IPS-18c (cell line): ENCODE measurements around the gene TOMM40.
"Not testable (repeated sequence)": the region's sequence is repeated elsewhere in the genome, so short reads cannot be mapped to it uniquely, and the experiment has no call there.

ENCODE experiments used
- H3K4me3 ChIP-seq: 2 replicates; pipeline ENCODE4 v1.7.0; 2013; ENCODE audit warnings: low read depth, mild to moderate bottlenecking, low read length, moderate library complexity; ENCODE audit not compliant: insufficient read depth
- H3K9me3 ChIP-seq: one replicate; pipeline ENCODE4 v1.6.1; 2013; ENCODE audit warnings: mild to moderate bottlenecking, low read length, moderate library complexity; ENCODE audit not compliant: control insufficient read depth, insufficient read depth

The TOMM40 gene

GRCh38 chr19:44866664-44867063 is 24.4 kb upstream of the TOMM40 start:
- H3K9me3 ChIP-seq, result no peaks in the 10 kb centered on the region
- no peak overlapping the region for H3K4me3 ChIP-seq

- Histone ChIP-seq H3K9me3 (no peaks in the 10 kb centered on the region), H3K4me3 (no peak overlapping the region)
Observed at GRCh38 chr19:44867578-44867977, 23.5 kb upstream of the TOMM40 start.

- Histone ChIP-seq H3K9me3 (no peaks in the 10 kb centered on the region), H3K4me3 (no peak overlapping the region)
Observed at GRCh38 chr19:44869733-44870470, 21.2 kb upstream of the TOMM40 start.

GRCh38 chr19:44871809-44872208 is 19.2 kb upstream of the TOMM40 start:
- H3K4me3 ChIP-seq, result no peak overlapping the region

GRCh38 chr19:44872661-44873060 is 18.4 kb upstream of the TOMM40 start:
- Histone ChIP-seq H3K4me3 (no peak overlapping the region), H3K9me3 (no peaks in the 10 kb centered on the region)

More at GRCh38 chr19:44871809-44872208, 19.2 kb upstream of the TOMM40 start:
- no peaks in the 10 kb centered on the region for H3K9me3 ChIP-seq

- H3K9me3 ChIP-seq, result no peaks in the 10 kb centered on the region
- H3K4me3 ChIP-seq, result no peak overlapping the region
Observed at GRCh38 chr19:44874317-44874716, 16.7 kb upstream of the TOMM40 start.

- Histone ChIP-seq H3K4me3 (no peak overlapping the region), H3K9me3 (no peaks in the 10 kb centered on the region)
Observed at GRCh38 chr19:44875666-44876451, 15.2 kb upstream of the TOMM40 start.

GRCh38 chr19:44876930-44877535 is 14.0 kb upstream of the TOMM40 start:
- no peaks in the 10 kb centered on the region for H3K9me3 ChIP-seq

GRCh38 chr19:44878120-44878865 is 12.8 kb upstream of the TOMM40 start:
- Histone ChIP-seq H3K4me3 (no peak overlapping the region), H3K9me3 (no peaks in the 10 kb centered on the region)

More at GRCh38 chr19:44876930-44877535, 14.0 kb upstream of the TOMM40 start:
- H3K4me3 ChIP-seq, result no peak overlapping the region

GRCh38 chr19:44879309-44880065 is 11.6 kb upstream of the TOMM40 start:
- Histone ChIP-seq H3K4me3 (no peak overlapping the region), H3K9me3 (no peaks in the 10 kb centered on the region)

- Histone ChIP-seq H3K9me3 (no peaks in the 10 kb centered on the region), H3K4me3 (no peak overlapping the region)
Observed at GRCh38 chr19:44882063-44882462, 9.0 kb upstream of the TOMM40 start.

GRCh38 chr19:44882619-44883397 is 8.2 kb upstream of the TOMM40 start:
- not testable (repeated sequence) for H3K4me3 ChIP-seq, H3K9me3 ChIP-seq

GRCh38 chr19:44883922-44884321 is 7.1 kb upstream of the TOMM40 start:
- no peak overlapping the region for H3K4me3 ChIP-seq
- no peaks in the 10 kb centered on the region for H3K9me3 ChIP-seq

GRCh38 chr19:44884566-44884965 is 6.5 kb upstream of the TOMM40 start:
- H3K4me3 ChIP-seq, result no peak overlapping the region

GRCh38 chr19:44886141-44886540 is 4.9 kb upstream of the TOMM40 start:
- H3K4me3 ChIP-seq, result no peak overlapping the region
- H3K9me3 ChIP-seq, result no peaks in the 10 kb centered on the region

More at GRCh38 chr19:44884566-44884965, 6.5 kb upstream of the TOMM40 start:
- H3K9me3 ChIP-seq, result no peaks in the 10 kb centered on the region

- Histone ChIP-seq H3K9me3 (no peaks in the 10 kb centered on the region), H3K4me3 (no peak overlapping the region)
Observed at GRCh38 chr19:44887648-44888047, 3.4 kb upstream of the TOMM40 start.
